Stimulated activated CD4-positive, alpha-beta T cell treated with anti-CD3 and anti-CD28 coated beads, Interleukin-4, amount 100 ng/mL, for 48 hours (primary cell): ENCODE measurements around the gene CALHM1.
"Not testable (repeated sequence)": the region's sequence is repeated elsewhere in the genome, so short reads cannot be mapped to it uniquely, and the experiment has no call there.

Source experiments
- DNase-seq, 2 donors: peaks; one replicate each; pipeline ENCODE4 v3.0.0-alpha.2; 2020; ENCODE audit warnings: low read depth in 2 of 2

Gene CALHM1, protein sequence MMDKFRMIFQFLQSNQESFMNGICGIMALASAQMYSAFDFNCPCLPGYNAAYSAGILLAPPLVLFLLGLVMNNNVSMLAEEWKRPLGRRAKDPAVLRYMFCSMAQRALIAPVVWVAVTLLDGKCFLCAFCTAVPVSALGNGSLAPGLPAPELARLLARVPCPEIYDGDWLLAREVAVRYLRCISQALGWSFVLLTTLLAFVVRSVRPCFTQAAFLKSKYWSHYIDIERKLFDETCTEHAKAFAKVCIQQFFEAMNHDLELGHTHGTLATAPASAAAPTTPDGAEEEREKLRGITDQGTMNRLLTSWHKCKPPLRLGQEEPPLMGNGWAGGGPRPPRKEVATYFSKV

GRCh38 chr10:103458720-103459119, at the start of gene CALHM1:
TSS of gene CALHM1 (minus strand) at chr10:103458900. CDS start at chr10:103458751, 149 bp downstream.
- no peak for DNase-seq

DNA sequence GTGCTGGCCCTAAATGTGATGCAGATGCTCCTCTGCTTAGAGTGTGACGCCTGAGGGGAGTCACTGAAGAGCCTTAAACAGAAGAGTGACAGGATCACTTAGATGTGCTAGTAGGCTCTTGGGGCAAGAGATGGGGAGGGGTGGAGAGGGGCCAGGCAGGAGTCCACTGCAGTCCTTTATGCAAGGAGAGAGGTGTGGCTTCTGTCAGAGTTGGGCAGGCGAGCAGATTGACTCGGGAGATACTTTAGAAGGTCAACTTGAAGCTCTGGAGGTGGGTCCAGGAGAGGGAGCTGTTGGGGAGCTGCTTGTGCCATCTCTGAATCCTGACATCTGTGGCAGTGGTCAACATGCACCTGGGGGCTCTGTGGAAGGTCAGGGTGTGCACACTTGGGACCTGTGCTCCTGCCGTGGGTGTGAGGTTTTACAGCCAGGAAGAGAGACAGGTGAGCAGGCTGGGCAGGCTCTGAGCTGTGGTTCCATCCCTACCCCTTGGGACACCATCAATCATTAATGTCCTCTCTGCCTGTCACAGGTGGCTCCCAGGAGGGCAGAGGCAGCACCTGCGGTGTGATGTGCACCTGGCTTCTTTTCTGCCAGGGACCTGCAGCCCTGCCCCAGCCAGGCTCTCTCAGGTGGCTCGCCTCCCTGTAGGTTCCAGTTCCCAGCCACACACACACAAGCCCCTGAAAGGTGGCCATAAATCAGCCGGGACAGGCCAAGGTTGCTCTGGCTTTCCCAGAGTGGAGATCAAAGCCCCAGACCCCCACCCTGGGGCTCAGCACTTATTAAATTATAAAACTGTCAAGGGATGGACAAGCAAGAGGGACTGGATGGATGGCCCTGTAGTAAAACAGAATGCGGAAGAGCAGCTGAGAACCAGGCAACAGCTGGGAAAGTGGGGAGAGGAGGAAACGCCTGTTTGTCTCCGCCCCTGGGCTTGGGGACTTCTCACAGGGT, 48.8 kb upstream of the CALHM1 start:
- DNase-seq, result no peak

- DNase-seq, result no peak
Observed at GRCh38 chr10:103506061-103506460, 47.4 kb upstream of the CALHM1 start.

- DNase-seq, result peak in 1 of 2 donors; percentile 34
Observed at GRCh38 chr10:103504181-103504783, 45.6 kb upstream of the CALHM1 start.

- not testable (repeated sequence) for DNase-seq
Observed at GRCh38 chr10:103503777-103504176, 45.1 kb upstream of the CALHM1 start.

- DNase-seq, result no peak
Observed at GRCh38 chr10:103502849-103503660, 44.4 kb upstream of the CALHM1 start.

GRCh38 chr10:103501186-103501585, 42.5 kb upstream of the CALHM1 start:
- DNase-seq, result no peak

- DNase-seq, result no peak
Observed at GRCh38 chr10:103500481-103500880, 41.8 kb upstream of the CALHM1 start.

DNA sequence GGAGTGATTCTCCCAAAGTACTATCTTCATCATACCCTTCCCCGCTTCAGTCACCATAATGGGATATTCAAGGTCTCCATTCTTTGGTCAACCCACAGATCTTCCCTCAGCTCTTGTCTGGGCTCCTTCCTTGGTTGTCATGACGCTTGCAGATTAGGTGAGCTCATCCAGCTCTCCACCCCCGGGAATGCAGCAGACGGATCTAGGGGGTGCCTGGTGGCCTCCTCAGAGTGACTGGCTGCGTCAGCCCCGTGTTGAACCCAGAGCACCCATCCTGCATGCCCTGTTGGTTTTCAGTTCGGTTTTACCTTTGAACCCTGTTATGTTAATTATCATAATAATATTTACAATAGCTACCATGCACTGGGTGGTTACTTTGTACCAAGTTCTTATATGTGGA, 41.2 kb upstream of the CALHM1 start:
- DNase-seq, result no peak

- no peak for DNase-seq
Observed at GRCh38 chr10:103498936-103499638, 40.4 kb upstream of the CALHM1 start.

- DNase-seq, result no peak
Observed at GRCh38 chr10:103497161-103497915, 38.6 kb upstream of the CALHM1 start.

GRCh38 chr10:103495321-103495720, 36.6 kb upstream of the CALHM1 start:
- no peak for DNase-seq

DNA sequence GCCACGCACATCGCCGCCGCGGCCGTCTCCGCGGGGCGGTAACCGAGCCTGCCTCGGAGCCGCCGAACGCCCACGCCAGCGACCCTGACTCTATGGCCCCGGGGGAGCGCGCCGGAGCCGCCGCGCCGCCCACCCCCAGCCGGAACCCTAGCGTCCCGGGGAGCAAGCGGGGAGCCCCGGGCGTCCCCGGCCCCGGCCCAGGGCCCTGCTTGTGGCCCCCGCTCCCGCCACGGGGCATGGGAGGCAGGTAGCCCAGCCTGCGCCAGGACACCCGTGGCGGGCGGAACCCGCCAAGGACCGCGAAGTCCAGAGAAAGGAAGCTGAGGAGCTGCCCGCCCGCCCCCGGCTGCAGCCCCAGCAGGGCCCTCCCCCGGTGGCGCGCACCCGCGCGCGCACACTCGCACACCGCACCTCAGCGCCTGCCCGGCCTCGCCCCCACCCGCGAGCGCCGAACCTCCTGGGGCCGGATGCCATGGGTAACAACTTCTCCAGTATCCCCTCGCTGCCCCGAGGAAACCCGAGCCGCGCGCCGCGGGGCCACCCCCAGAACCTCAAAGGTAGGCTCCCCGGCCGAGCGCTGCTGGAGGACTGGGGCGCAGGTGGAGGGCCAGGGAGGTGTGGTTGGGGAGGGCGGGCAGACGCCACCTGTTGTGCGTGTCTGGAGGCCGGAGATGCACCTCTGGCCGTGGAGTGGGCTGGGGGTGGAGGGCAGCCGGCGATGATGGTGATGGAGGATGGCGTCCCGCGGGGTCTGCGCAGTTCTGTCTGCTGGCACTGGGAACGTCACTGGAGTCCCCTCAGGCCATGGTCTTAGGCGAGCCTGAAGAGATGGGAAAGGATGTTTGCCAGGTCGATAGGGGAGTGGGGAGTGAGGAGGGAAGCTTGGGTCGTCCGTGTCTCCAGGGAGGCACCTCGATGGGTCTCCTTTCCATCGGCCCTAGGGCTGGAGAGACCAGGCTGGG, 35.5 kb upstream of the CALHM1 start:
- DNase-seq, result no peak

DNA sequence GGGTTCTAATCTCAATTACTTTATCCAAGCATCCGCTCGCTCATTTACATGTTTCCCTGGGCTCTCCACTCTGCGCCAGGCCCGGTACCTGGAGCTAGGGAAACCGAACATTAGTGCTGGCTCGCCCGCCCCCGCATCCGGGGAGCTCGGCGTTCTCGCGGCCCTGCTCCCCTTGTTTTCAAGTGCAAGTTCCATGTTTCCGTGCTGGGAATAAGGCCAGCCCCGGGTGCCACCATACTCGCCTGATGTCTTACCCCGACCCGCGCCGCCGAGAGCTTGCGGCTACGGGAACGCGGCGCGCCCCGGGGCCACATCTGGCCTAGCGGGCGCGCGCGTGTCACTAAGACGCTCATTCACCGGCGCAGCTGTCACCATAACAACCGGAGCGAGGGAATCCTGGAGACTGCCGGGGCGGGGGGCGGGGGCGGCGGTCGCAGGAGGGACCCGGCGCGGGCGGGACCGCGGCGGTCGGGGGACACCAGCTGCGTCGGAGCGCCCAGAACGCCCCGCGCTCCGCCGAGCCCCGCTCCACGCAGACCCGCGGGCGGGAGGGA, 34.7 kb upstream of the CALHM1 start, which contains the start of gene NEURL1:
Gene NEURL1, plus strand, starts transcription at position 344 of the 554 bp plus-strand sequence. CDS start 683 bp downstream, outside the sequence.
- DNase-seq, result no peak

- DNase-seq, result no peak
Observed at GRCh38 chr10:103492655-103493261, 34.1 kb upstream of the CALHM1 start.

- no peak for DNase-seq
Observed at GRCh38 chr10:103491729-103492364, 33.1 kb upstream of the CALHM1 start.

- DNase-seq, result no peak
Observed at GRCh38 chr10:103490986-103491314, 32.2 kb upstream of the CALHM1 start.

DNA sequence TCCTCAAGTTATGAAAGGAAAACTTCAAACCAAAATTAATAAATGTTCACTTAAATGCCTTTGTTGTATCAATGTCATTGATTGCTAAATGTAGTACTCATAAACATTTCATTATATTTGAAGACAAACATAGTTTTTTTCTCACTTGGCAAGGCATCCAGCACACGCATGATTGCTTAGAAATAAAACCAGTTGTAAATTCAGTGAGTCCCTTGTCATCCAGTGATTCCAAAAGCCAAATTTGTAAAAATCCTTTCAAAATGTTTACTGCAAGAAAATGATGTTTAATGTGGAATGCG, 28.7 kb upstream of the CALHM1 start:
- DNase-seq, result no peak
